Thyroid gland (tissue), 4 donors: ENCODE results near the gene TAS2R9. TPM values are rescaled to one million over a fixed set of nuclear protein-coding genes. Genes with fewer than 3 reads are reported as not detected.

Experiments used
- DNase-seq, 2 donors: peaks; one replicate each; pipeline ENCODE4 v3.0.0-alpha.2; 2019
- H3K27ac ChIP-seq, 3 donors: fragments of 200-600 bp; sonication (generic); 1 replicate in 2 of 3; 2 replicates in 1 of 3; pipeline ENCODE4 v1.5.1; 2016 to 2019; ENCODE audit warnings: mild to moderate bottlenecking in 1 of 3, moderate library complexity in 1 of 3
- H3K27me3 ChIP-seq: fragments of 200-600 bp; sonication (generic); one replicate; pipeline ENCODE4 v1.5.1; 2019
- H3K36me3 ChIP-seq, 2 donors: fragments of 200-600 bp; sonication (generic); one replicate each; pipeline ENCODE4 v1.5.1; 2016 to 2019
- H3K4me1 ChIP-seq, 2 donors: fragments of 200-600 bp; sonication (generic); one replicate each; pipeline ENCODE4 v1.5.1; 2017 to 2019
- H3K4me3 ChIP-seq, 3 donors: fragments of 200-600 bp; sonication (generic); replicated peaks in 1 of 3; 1 replicate in 2 of 3; 2 replicates in 1 of 3; pipeline ENCODE4 v1.5.1; 2016; ENCODE audit warnings: mild to moderate bottlenecking in 1 of 3
- H3K9me3 ChIP-seq: fragments of 200-600 bp; sonication (generic); one replicate; pipeline ENCODE4 v1.5.1; 2017
- POLR2A ChIP-seq, 2 donors: fragments of 450-650 bp; IDR thresholded peaks; one replicate each; pipeline ENCODE4 v1.6.1; 2017; ENCODE audit warnings: antibody characterized with exemption in 2 of 2, mild to moderate bottlenecking in 2 of 2, moderate library complexity in 1 of 2
- WGBS, 2 donors: methylation state at CpG; one replicate each; pipeline ENCODE4 v1.1.5; 2017; 5-methylcytosine and 5-hydroxymethylcytosine counted together
- intact Hi-C: fragments of 100-400 bp; cut with DNase I; formaldehyde crosslinking; loops from one replicate; pipeline ENCODE4 v1.15.1; 2023
- total RNA-seq, 4 donors: library from RNA; depleted of rRNA; stranded (reverse); fragments of >200 nt; gene quantifications; one replicate each; pipeline ENCODE4 v1.2.3, GENCODE V29; 2016
- TF ChIP-seq, protein P1 (sequence below), 6 experiments: fragments of 200-600 bp in 3 of 6; fragments of 450-650 bp in 3 of 6; sonication (generic) in 3 of 6; IDR thresholded peaks; one replicate each; pipeline ENCODE4 v1.5.1; 2016 to 2019; ENCODE audit warnings: antibody characterized with exemption in 6 of 6, mild to moderate bottlenecking in 2 of 6, inconsistent platforms in 1 of 6, moderate library complexity in 1 of 6

The TAS2R9 gene
- total RNA-seq, result not detected

DNA sequence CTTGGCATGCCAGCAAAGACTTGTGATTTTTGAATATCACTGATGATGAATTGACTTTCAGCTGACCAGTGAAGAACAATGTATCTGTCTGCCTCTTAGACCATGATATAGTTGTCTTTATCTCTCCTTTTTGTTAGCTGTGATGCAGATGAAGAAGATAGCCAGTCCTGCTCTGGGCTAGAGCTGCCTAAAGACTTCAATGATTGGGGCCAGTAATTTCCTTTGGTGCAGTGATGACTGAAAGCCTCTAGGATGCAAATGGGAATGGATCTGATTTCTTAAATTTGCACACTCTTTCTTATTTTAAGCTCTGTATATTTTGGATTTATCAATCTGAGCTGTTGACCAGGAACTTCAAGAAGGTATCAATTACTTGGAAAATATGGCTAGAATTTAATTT is at the start of gene TAS2R9:
TSS of gene TAS2R9 (minus strand) at position 101 of the 400 bp plus-strand sequence. CDS start at position 8, 93 bp downstream.
- no peaks in the 10 kb centered on the region for H3K36me3 ChIP-seq
- H3K27me3 ChIP-seq, result no peaks in the 10 kb centered on the region
- intact Hi-C loops, result no loop called here
- TF ChIP-seq POLR2A (IDR thresholded peaks at IDR 0.05), result no peak
- TF ChIP-seq, protein P1, sequence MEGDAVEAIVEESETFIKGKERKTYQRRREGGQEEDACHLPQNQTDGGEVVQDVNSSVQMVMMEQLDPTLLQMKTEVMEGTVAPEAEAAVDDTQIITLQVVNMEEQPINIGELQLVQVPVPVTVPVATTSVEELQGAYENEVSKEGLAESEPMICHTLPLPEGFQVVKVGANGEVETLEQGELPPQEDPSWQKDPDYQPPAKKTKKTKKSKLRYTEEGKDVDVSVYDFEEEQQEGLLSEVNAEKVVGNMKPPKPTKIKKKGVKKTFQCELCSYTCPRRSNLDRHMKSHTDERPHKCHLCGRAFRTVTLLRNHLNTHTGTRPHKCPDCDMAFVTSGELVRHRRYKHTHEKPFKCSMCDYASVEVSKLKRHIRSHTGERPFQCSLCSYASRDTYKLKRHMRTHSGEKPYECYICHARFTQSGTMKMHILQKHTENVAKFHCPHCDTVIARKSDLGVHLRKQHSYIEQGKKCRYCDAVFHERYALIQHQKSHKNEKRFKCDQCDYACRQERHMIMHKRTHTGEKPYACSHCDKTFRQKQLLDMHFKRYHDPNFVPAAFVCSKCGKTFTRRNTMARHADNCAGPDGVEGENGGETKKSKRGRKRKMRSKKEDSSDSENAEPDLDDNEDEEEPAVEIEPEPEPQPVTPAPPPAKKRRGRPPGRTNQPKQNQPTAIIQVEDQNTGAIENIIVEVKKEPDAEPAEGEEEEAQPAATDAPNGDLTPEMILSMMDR (IDR thresholded peaks at IDR 0.05), result no peak
- H3K27ac ChIP-seq, result no peak within 1 kb of the TSS
- H3K9me3 ChIP-seq, result no peaks in the 10 kb centered on the region
- H3K4me1 ChIP-seq, result no peaks in the 10 kb centered on the region
- H3K4me3 ChIP-seq, result no peak within 1 kb of the TSS
- no peak for DNase-seq

GRCh38 chr12:10855807-10856206 is 45.8 kb upstream of the TAS2R9 start:
- Histone ChIP-seq H3K36me3 (no peaks in the 10 kb centered on the region), H3K27ac (no peak overlapping the region), H3K4me3 (no peak overlapping the region), H3K4me1 (no peaks in the 10 kb centered on the region), H3K9me3 (no peaks in the 10 kb centered on the region), H3K27me3 (no peaks in the 10 kb centered on the region)
- 88 to 98% methylated on average over 2 of the region's 2 CpGs for WGBS, 2 donors
- TF ChIP-seq, protein P1 (IDR thresholded peaks at IDR 0.05), result no peak
- TF ChIP-seq POLR2A (IDR thresholded peaks at IDR 0.05), result no peak
- intact Hi-C loops, result no loop called here
- no peak for DNase-seq

DNA sequence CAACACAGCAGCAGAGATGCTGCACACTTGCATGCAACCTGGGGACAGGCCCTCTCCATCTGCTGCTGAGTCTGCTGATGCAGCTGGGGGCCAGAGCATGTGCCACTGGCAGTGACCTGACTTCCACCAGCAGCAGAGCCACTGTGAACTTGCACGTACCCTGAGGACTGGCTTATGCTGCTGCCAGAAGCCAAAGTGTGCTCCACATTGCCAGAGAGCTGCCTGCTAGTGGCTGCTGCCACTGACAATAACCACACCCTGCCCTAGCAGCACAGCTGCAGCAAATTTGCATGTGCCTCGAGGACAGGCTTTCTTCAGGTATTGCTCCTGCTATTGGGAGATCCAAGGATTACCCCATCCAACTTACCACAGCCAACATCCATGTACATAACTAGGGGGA is 43.8 kb upstream of the TAS2R9 start:
- Histone ChIP-seq H3K4me3 (no peak overlapping the region), H3K27me3 (no peaks in the 10 kb centered on the region), H3K36me3 (no peaks in the 10 kb centered on the region), H3K4me1 (no peaks in the 10 kb centered on the region), H3K9me3 (no peaks in the 10 kb centered on the region), H3K27ac (no peak overlapping the region)
- DNase-seq, result no peak
- intact Hi-C loops, result no loop called here
- TF ChIP-seq, protein P1 (IDR thresholded peaks at IDR 0.05), result no peak
- TF ChIP-seq POLR2A (IDR thresholded peaks at IDR 0.05), result no peak
- 83% methylated on average over 2 of the region's 2 CpGs; no CpG with 5 or more reads in 1 of the 2 donors for WGBS, 2 donors

GRCh38 chr12:10851243-10851858 is 41.4 kb upstream of the TAS2R9 start:
- DNase-seq, result no peak
- Histone ChIP-seq H3K9me3 (no peaks in the 10 kb centered on the region), H3K36me3 (no peaks in the 10 kb centered on the region), H3K27ac (no peak overlapping the region), H3K4me1 (no peaks in the 10 kb centered on the region), H3K27me3 (no peaks in the 10 kb centered on the region), H3K4me3 (no peak overlapping the region)
- WGBS, 2 donors, result 85 to 95% methylated on average over 4 of the region's 4 CpGs
- intact Hi-C loops, result no loop called here
- TF ChIP-seq, protein P1 (IDR thresholded peaks at IDR 0.05), result no peak
- TF ChIP-seq POLR2A (IDR thresholded peaks at IDR 0.05), result no peak

GRCh38 chr12:10849425-10849878 is 39.5 kb upstream of the TAS2R9 start, which contains the start of gene PRR4:
Gene PRR4, minus strand, starts transcription at chr12:10849475. Its CDS starts 38 bp downstream, at chr12:10849437.
- no peak for DNase-seq
- intact Hi-C loops, result no loop called here
- H3K27ac ChIP-seq, result no peak within 1 kb of the TSS
- no peaks in the 10 kb centered on the region for H3K27me3 ChIP-seq
- H3K4me3 ChIP-seq, result no peak within 1 kb of the TSS
- H3K9me3 ChIP-seq, result no peaks in the 10 kb centered on the region
- H3K4me1 ChIP-seq, result no peaks in the 10 kb centered on the region
- WGBS, 2 donors, result 94 to 97% methylated on average over 4 of the region's 4 CpGs
- H3K36me3 ChIP-seq, result no peaks in the 10 kb centered on the region
- TF ChIP-seq, protein P1 (IDR thresholded peaks at IDR 0.05), result no peak
- TF ChIP-seq POLR2A (IDR thresholded peaks at IDR 0.05), result no peak
